Measurements from ENCODE around the gene TTF2.
"Not testable (repeated sequence)": the region's sequence is repeated elsewhere in the genome, so short reads cannot be mapped to it uniquely, and the experiment has no call there.

Gene TTF2

GRCh38 chr1:117122330-117123025 lies 62.4 kb downstream of the TTF2 start:
- DNase-seq = no peak

DNA sequence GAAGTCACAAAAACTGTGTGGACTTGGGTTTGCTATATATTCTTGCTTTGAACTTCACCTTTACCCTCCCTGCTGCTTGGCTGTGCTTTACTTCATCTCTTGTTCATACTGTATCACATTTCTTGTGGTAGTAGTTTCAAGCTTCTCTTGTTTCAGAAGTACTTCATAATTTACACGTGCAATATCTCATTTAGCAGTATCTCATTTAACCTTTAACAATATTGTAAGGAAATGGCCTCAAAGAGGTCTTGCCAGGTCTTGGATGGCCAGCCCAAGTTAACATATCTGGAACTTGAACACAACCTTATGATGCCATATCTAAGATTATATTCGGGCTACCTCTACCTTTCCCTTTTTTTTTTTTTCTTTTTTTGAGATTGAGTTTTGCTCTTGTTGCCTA lies 63.1 kb downstream of the TTF2 start:
- DNase-seq = no peak

DNA sequence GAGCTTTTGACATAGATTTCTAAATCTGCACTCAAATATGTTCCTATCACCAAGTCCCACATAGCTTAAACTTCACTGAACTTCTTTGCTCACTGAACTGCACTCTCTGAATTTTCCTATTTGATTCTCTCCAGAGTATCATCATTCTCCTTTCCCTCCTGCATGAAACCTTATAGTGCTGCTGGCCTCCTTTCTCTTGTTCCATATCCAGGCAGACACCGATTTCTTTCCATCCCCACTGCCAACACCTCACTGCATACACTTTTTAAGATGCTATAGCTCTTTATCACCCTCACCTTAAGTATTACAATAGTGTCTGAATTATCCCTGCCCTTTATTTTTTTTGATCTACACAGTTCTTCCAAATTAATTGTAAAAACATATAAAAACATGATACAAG lies 64.5 kb downstream of the TTF2 start:
- no peak for DNase-seq

DNA sequence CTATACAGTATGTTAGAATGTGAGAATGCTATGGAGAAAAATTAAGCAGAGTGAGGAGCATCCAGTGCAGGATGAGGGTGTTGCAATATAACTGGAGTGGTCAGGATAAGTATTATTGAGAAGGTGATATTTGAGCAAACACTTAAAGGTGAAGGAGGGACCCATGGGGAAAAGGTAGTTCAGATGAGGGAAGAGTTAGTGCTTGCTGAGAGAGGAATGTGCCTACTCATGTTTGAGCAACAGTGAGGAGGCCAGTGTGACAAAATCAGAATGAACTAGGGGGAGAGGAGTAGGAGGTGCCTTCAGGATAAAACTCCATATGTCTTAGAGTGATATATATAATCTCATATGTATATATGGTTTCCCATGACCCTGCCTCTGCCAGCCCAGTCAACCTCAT lies 67.7 kb downstream of the TTF2 start:
- DNase-seq = no peak

GRCh38 chr1:117128323-117129079 lies 68.4 kb downstream of the TTF2 start:
- DNase-seq = peak; percentile 57

- no peak for DNase-seq
Measured at GRCh38 chr1:117130526-117130925, 70.4 kb downstream of the TTF2 start.

DNA sequence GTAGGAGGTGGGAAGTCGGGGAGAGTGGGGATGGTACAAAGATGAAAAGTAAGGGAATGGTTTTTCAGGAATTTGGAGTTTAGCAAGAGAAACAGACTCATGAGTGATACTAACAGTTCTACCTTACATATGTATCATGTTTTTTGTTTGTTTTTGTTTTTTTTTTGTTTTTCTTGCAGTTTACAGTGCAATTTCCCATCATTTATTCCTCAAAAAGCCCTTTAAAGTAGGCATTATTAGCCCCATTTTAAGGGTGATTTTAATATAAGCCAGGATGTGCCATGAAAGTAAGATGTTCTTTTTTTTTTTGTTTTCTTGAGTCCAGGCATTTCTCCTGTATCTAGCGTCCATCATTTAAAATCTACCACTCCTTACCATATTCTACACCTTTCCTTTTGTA lies 75.2 kb downstream of the TTF2 start:
- DNase-seq = no peak

DNA sequence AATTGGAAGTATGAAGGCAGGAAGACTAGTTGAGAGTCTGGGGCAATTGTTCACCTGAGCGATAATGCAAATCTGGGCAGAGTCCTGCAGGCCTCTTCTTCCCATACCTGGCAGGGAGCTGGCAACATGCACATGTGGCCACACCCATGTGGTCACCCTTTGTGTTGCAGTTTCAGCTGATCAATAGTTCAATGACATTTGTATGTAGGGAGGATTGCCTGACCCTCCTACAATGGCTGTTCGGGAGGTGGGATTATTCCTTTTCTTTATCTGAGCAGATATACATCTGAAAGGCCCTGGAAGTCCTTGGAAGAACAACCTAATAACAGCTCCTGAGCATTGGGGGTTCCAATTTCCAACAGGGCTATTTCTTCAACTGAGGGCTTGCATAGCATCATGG lies 76.6 kb downstream of the TTF2 start:
- peak; percentile 3 for DNase-seq

- DNase-seq = peak; percentile 57
Measured at GRCh38 chr1:117137281-117137855, 77.2 kb downstream of the TTF2 start.

- no peak for DNase-seq
Measured at GRCh38 chr1:117138106-117138505, 78.0 kb downstream of the TTF2 start.

DNA sequence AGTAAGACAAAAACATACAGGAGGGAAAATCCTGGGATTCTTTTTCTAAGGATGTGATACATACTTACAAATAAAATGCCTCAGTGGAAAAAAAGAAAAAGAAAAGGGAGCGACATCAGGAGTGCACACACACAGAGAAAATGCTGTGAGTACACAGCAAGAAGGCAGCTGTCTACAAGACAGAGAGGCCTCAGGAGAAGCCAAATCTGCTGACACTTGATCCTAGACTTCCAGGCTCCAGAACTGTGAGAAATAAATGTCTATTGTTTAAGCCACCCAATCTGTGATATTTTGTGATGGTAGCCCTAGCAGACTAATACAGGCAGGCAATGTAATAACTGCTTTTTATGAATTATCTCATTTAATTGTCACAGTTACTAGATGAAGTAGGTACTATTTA lies 78.4 kb downstream of the TTF2 start:
- peak; percentile 42 for DNase-seq

DNA sequence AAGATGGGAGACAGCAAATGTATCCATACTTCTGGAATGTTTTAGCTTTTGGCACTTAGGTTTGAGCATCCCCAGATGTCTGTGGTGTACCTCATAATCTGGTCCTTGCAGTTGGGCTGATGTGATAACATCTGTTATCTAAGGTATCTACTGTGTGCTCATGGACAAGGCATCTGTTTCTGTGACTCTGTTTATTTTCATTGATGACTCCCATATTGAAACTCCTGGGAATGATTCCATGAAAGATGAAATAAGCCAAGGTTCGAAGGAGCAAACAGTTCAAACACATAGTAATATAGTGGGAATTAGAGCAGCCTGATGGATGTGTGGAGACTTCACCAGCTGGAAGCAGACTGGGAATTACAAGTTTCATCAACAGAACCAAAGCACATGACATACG lies 82.1 kb downstream of the TTF2 start:
- DNase-seq = no peak

DNA sequence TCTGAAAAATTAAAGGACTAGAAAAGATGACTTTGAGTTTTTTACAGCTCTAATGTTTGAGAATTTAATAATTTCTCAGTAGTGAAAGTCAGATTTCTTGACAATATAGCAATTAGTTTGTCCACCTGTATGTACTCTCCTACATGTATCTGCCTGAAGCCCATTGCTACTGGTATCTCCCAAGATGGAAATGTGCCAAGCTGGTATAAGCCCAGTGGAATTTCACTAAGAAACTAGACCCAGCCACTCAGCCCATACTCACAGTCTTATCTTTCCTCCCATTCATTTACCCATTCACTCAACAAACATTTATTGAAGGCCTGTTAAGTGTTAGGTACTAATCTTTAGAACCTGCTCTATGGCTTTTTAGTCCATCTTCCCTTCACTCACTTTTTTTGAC lies 83.0 kb downstream of the TTF2 start:
- no peak for DNase-seq

- DNase-seq = no peak
Measured at GRCh38 chr1:117143871-117144270, 83.7 kb downstream of the TTF2 start.

- peak; percentile 55 for DNase-seq
Measured at GRCh38 chr1:117146072-117146471, 85.9 kb downstream of the TTF2 start.

- peak; percentile 89 for DNase-seq
Measured at GRCh38 chr1:117146575-117147340, 86.6 kb downstream of the TTF2 start.

GRCh38 chr1:117147341-117147831 lies 87.3 kb downstream of the TTF2 start:
- DNase-seq = peak; percentile 68

GRCh38 chr1:117147856-117148588 lies 87.9 kb downstream of the TTF2 start:
- DNase-seq = peak; percentile 68

DNA sequence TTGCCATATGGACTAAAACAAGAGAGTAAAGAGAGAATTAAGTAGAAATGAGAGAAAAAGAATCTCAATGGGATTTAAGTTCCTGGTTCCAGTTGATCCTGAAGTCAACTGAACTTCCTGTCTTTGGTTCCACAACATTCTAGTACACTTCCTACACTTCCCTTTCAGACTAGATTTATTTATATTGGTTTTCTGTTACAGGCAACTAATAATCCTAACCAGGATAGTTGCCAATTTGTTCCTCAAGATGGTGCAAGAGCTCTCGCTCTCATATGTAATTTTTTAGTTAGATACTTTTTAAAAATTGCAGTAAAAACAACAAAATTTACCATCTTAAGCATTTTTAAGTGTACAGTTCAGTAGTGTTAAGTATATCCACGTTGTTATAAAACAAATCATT lies 90.2 kb downstream of the TTF2 start:
- no peak for DNase-seq

DNA sequence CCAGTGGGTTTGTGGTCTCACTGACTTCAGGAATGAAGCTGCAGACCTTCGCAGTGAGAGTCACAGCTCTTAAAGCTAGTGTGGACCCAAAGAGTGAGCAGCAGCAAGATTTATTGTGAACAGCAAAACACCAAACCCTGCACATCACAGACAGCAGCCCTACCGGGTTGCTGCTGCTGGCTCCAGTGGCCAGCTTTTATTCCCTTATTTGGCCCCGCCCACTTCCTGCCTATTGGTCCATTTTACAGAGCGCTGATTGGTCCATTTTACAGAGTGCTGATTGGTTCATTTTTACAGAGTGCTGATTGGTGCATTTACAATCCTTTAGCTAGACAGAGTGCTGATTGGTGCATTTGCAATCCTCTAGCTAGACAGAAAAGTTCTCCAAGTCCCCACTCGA lies 91.2 kb downstream of the TTF2 start:
- DNase-seq = not testable (repeated sequence)
